Measurements from ENCODE around the gene ZXDC.

The ZXDC gene

GRCh38 chr3:126477061-126477380 is 1.3 kb upstream of the ZXDC start:
- DNase-seq (ENCODE audit: extremely low read depth in 1 of 2, low read depth in 1 of 2) = no peak

GRCh38 chr3:126476166-126477060 is 722 bp upstream of the ZXDC start:
- DNase-seq (ENCODE audit: extremely low read depth in 1 of 2, low read depth in 1 of 2) = no peak

- no peak for DNase-seq (ENCODE audit: extremely low read depth in 1 of 2, low read depth in 1 of 2)
Observed at GRCh38 chr3:126474498-126475412, 936 bp downstream of the ZXDC start.

GRCh38 chr3:126473292-126474168 is 2.2 kb downstream of the ZXDC start:
- DNase-seq (ENCODE audit: extremely low read depth in 1 of 2, low read depth in 1 of 2) = no peak

- no peak for DNase-seq (ENCODE audit: extremely low read depth in 1 of 2, low read depth in 1 of 2)
Observed at GRCh38 chr3:126472277-126473006, 3.2 kb downstream of the ZXDC start.

- no peak for DNase-seq (ENCODE audit: extremely low read depth in 1 of 2, low read depth in 1 of 2)
Observed at GRCh38 chr3:126469479-126469878, 6.2 kb downstream of the ZXDC start.

GRCh38 chr3:126468028-126468891 is 7.4 kb downstream of the ZXDC start:
- no peak for DNase-seq (ENCODE audit: extremely low read depth in 1 of 2, low read depth in 1 of 2)

- no peak for DNase-seq (ENCODE audit: extremely low read depth in 1 of 2, low read depth in 1 of 2)
Observed at GRCh38 chr3:126467611-126467955, 8.1 kb downstream of the ZXDC start.

- no peak for DNase-seq (ENCODE audit: extremely low read depth in 1 of 2, low read depth in 1 of 2)
Observed at GRCh38 chr3:126466886-126467610, 8.6 kb downstream of the ZXDC start.

GRCh38 chr3:126465928-126466544 is 9.7 kb downstream of the ZXDC start:
- DNase-seq (ENCODE audit: extremely low read depth in 1 of 2, low read depth in 1 of 2) = no peak

GRCh38 chr3:126464997-126465396 is 10.7 kb downstream of the ZXDC start:
- DNase-seq (ENCODE audit: extremely low read depth in 1 of 2, low read depth in 1 of 2) = no peak

- no peak for DNase-seq (ENCODE audit: extremely low read depth in 1 of 2, low read depth in 1 of 2)
Observed at GRCh38 chr3:126464494-126464893, 11.2 kb downstream of the ZXDC start.

GRCh38 chr3:126464093-126464492 is 11.6 kb downstream of the ZXDC start:
- DNase-seq (ENCODE audit: extremely low read depth in 1 of 2, low read depth in 1 of 2) = no peak

- no peak for DNase-seq (ENCODE audit: extremely low read depth in 1 of 2, low read depth in 1 of 2)
Observed at GRCh38 chr3:126463521-126463920, 12.2 kb downstream of the ZXDC start.

GRCh38 chr3:126461450-126462070 is 14.1 kb downstream of the ZXDC start:
- DNase-seq (ENCODE audit: extremely low read depth in 1 of 2, low read depth in 1 of 2) = no peak

GRCh38 chr3:126460381-126460780 is 15.3 kb downstream of the ZXDC start:
- DNase-seq (ENCODE audit: extremely low read depth in 1 of 2, low read depth in 1 of 2) = no peak

GRCh38 chr3:126459763-126460127 is 15.9 kb downstream of the ZXDC start:
- DNase-seq (ENCODE audit: extremely low read depth in 1 of 2, low read depth in 1 of 2) = no peak

Data from activated CD8-positive, alpha-beta memory T cell treated with anti-CD3 and anti-CD28 coated beads for 1 hour (primary cell).